Measurements from ENCODE around the gene XRCC2. TPM values are rescaled to one million over a fixed set of nuclear protein-coding genes. Genes with fewer than 3 reads are reported as not detected.
"Not testable (repeated sequence)": the region's sequence is repeated elsewhere in the genome, so short reads cannot be mapped to it uniquely, and the experiment has no call there.

The XRCC2 gene
- total and polyA plus RNA-seq, 2 donors: 0.64 to 6.3 TPM

DNA sequence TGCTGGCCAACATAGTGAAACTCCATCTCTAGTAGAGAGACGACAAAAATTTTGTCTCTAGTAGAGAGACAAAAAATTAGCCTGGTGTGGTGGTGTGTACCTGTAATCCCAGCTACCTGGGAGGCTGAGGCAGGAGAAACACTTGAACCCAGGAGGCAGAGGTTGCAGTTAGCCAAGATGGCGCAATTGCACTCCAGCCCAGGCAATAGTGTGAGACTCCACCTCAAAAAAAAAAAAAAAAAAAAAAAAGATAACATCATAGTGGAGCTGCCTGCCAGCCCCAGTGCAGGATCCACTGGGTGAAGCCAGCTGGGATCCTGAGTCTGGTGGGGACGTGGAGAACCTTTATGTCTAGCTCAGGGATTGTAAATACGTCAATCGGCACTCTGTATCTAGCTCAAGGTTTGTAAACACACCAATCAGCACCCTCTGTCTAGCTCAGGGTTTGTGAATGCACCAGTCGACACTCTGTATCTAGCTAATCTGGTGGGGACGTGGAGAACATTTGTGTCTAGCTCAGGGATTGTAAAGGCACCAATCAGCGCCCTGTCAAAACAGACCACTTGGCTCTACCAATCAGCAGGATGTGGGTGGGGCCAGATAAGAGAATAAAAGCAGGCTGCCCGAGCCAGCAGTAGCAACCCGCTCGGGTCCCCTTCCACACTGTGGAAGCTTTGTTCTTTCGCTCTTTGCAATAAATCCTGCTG lies 21.5 kb upstream of the XRCC2 start:
- WGBS: 91% methylated on average over 11 of the region's 12 CpGs
- not testable (repeated sequence) for DNase-seq (ENCODE audit: low read depth in 6 of 9, low spot score in 9 of 9); H3K4me1 ChIP-seq (ENCODE audit: control insufficient read depth in 2 of 2, insufficient read depth in 2 of 2, low read length in 2 of 2)

DNA sequence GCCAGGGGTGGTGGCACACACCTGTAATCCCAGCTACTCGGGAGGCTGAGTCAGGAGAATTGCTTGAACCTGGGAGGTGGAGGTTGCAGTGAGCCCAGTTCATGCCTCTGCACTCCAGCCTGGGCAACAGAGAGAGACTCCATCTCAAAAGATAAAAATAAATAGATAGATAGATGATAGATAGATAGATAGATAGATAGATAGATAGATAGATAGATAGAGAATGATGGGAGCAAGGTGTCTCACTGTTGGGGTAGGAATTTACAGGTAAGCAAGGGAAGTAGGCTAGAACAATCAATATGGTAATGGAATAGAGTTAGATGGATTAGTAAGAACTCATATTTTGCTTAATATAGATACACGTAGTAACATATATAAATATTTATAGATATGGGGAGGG lies 16.3 kb upstream of the XRCC2 start:
- H3K36me3 ChIP-seq (ENCODE audit: control insufficient read depth in 2 of 2, insufficient read depth in 2 of 2, low read length in 1 of 2); DNase-seq (ENCODE audit: low read depth in 6 of 9, low spot score in 9 of 9); H3K27ac ChIP-seq (ENCODE audit: low read depth in 1 of 2, low read length in 1 of 2); H3K9me3 ChIP-seq (ENCODE audit: control insufficient read depth in 2 of 2, insufficient read depth in 1 of 2, low read length in 1 of 2); H3K4me1 ChIP-seq (ENCODE audit: control insufficient read depth in 2 of 2, insufficient read depth in 2 of 2, low read length in 2 of 2); H3K4me3 ChIP-seq (ENCODE audit: low read length in 2 of 2); H3K27me3 ChIP-seq (ENCODE audit: control insufficient read depth in 2 of 2, insufficient read depth in 1 of 2, low read length in 1 of 2): not testable (repeated sequence)
- 99% methylated on average over 2 of the region's 2 CpGs for WGBS

More for the DNA sequence above, 21.5 kb upstream of the XRCC2 start:
- not testable (repeated sequence) for H3K9me3 ChIP-seq (ENCODE audit: control insufficient read depth in 2 of 2, insufficient read depth in 1 of 2, low read length in 1 of 2); H3K27me3 ChIP-seq (ENCODE audit: control insufficient read depth in 2 of 2, insufficient read depth in 1 of 2, low read length in 1 of 2); H3K4me3 ChIP-seq (ENCODE audit: low read length in 2 of 2); H3K27ac ChIP-seq (ENCODE audit: low read depth in 1 of 2, low read length in 1 of 2); H3K36me3 ChIP-seq (ENCODE audit: control insufficient read depth in 2 of 2, insufficient read depth in 2 of 2, low read length in 1 of 2)

DNA sequence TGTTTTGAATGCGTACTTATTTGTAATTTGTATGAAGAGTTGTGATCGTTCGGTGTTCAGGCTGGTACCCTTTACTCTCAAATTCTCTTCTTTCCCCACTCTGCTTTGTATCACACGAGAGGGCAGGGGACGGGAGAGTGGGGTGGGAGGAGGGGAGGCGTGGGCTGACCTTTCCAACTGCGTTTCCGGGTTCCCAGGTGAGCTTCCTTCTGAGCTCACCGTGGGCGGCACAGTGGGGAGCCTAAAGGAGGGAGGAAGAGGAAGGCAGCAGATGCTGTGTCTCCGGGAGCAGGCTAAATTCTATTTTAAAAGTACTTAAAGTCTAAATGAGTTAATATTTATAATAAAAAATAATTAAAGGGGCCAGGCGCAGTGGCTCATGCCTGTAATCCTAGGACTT lies 7.4 kb upstream of the XRCC2 start:
- no peak for DNase-seq (ENCODE audit: low read depth in 6 of 9, low spot score in 9 of 9)
- 90% methylated on average over 12 of the region's 12 CpGs for WGBS
- no peak overlapping the region for H3K4me3 ChIP-seq (ENCODE audit: low read length in 2 of 2)
- no peaks in the 10 kb centered on the region for H3K4me1 ChIP-seq (ENCODE audit: control insufficient read depth in 2 of 2, insufficient read depth in 2 of 2, low read length in 2 of 2)
- no peaks in the 10 kb centered on the region for H3K36me3 ChIP-seq (ENCODE audit: control insufficient read depth in 2 of 2, insufficient read depth in 2 of 2, low read length in 1 of 2)
- H3K9me3 ChIP-seq (ENCODE audit: control insufficient read depth in 2 of 2, insufficient read depth in 1 of 2, low read length in 1 of 2): no peaks in the 10 kb centered on the region
- no peak overlapping the region for H3K27ac ChIP-seq (ENCODE audit: low read depth in 1 of 2, low read length in 1 of 2)
- H3K27me3 ChIP-seq (ENCODE audit: control insufficient read depth in 2 of 2, insufficient read depth in 1 of 2, low read length in 1 of 2): no peaks in the 10 kb centered on the region

- Histone ChIP-seq H3K4me1 (ENCODE audit: control insufficient read depth in 2 of 2, insufficient read depth in 2 of 2, low read length in 2 of 2) (peaks cover 9 to 11% of the 10 kb centered on the region in 2 donors), H3K9me3 (ENCODE audit: control insufficient read depth in 2 of 2, insufficient read depth in 1 of 2, low read length in 1 of 2) (no peaks in the 10 kb centered on the region), H3K27me3 (ENCODE audit: control insufficient read depth in 2 of 2, insufficient read depth in 1 of 2, low read length in 1 of 2) (no peaks in the 10 kb centered on the region), H3K27ac (ENCODE audit: low read depth in 1 of 2, low read length in 1 of 2) (no peak overlapping the region), H3K4me3 (ENCODE audit: low read length in 2 of 2) (no peak overlapping the region), H3K36me3 (ENCODE audit: control insufficient read depth in 2 of 2, insufficient read depth in 2 of 2, low read length in 1 of 2) (no peaks in the 10 kb centered on the region)
- DNase-seq (ENCODE audit: low read depth in 6 of 9, low spot score in 9 of 9): no peak
- 95% methylated on average over 11 of the region's 11 CpGs for WGBS
Observed at GRCh38 chr7:152677808-152678670, 2.1 kb upstream of the XRCC2 start.

- H3K4me1 ChIP-seq (ENCODE audit: control insufficient read depth in 2 of 2, insufficient read depth in 2 of 2, low read length in 2 of 2): peaks cover 9 to 11% of the 10 kb centered on the region in 2 donors
- no peaks in the 10 kb centered on the region for H3K36me3 ChIP-seq (ENCODE audit: control insufficient read depth in 2 of 2, insufficient read depth in 2 of 2, low read length in 1 of 2)
- H3K27me3 ChIP-seq (ENCODE audit: control insufficient read depth in 2 of 2, insufficient read depth in 1 of 2, low read length in 1 of 2): no peaks in the 10 kb centered on the region
- WGBS: 26% methylated on average over 16 of the region's 16 CpGs
- no peaks in the 10 kb centered on the region for H3K9me3 ChIP-seq (ENCODE audit: control insufficient read depth in 2 of 2, insufficient read depth in 1 of 2, low read length in 1 of 2)
- no peak overlapping the region for H3K27ac ChIP-seq (ENCODE audit: low read depth in 1 of 2, low read length in 1 of 2)
- H3K4me3 ChIP-seq (ENCODE audit: low read length in 2 of 2): peak overlapping the region; percentile 64 to 74
- peak in 5 of 9 donors; percentile 3 to 29 (median 9) for DNase-seq (ENCODE audit: low read depth in 6 of 9, low spot score in 9 of 9)
Observed at GRCh38 chr7:152674860-152675758, 832 bp downstream of the XRCC2 start.

- H3K9me3 ChIP-seq (ENCODE audit: control insufficient read depth in 2 of 2, insufficient read depth in 1 of 2, low read length in 1 of 2): no peaks in the 10 kb centered on the region
- no peaks in the 10 kb centered on the region for H3K27me3 ChIP-seq (ENCODE audit: control insufficient read depth in 2 of 2, insufficient read depth in 1 of 2, low read length in 1 of 2)
- over 99% methylated on average over 2 of the region's 2 CpGs for WGBS
- no peak for DNase-seq (ENCODE audit: low read depth in 6 of 9, low spot score in 9 of 9)
- H3K36me3 ChIP-seq (ENCODE audit: control insufficient read depth in 2 of 2, insufficient read depth in 2 of 2, low read length in 1 of 2): peaks cover 0 to 3% of the 10 kb centered on the region in 2 donors
- H3K27ac ChIP-seq (ENCODE audit: low read depth in 1 of 2, low read length in 1 of 2): no peak overlapping the region
- peaks cover 9 to 11% of the 10 kb centered on the region in 2 donors for H3K4me1 ChIP-seq (ENCODE audit: control insufficient read depth in 2 of 2, insufficient read depth in 2 of 2, low read length in 2 of 2)
- no peak overlapping the region for H3K4me3 ChIP-seq (ENCODE audit: low read length in 2 of 2)
Observed at GRCh38 chr7:152673897-152674296, 2.0 kb downstream of the XRCC2 start.

GRCh38 chr7:152672626-152673025 lies 3.3 kb downstream of the XRCC2 start:
- Histone ChIP-seq H3K36me3 (ENCODE audit: control insufficient read depth in 2 of 2, insufficient read depth in 2 of 2, low read length in 1 of 2) (peaks cover 0 to 5% of the 10 kb centered on the region in 2 donors), H3K9me3 (ENCODE audit: control insufficient read depth in 2 of 2, insufficient read depth in 1 of 2, low read length in 1 of 2) (no peaks in the 10 kb centered on the region), H3K27me3 (ENCODE audit: control insufficient read depth in 2 of 2, insufficient read depth in 1 of 2, low read length in 1 of 2) (no peaks in the 10 kb centered on the region), H3K27ac (ENCODE audit: low read depth in 1 of 2, low read length in 1 of 2) (no peak overlapping the region), H3K4me3 (ENCODE audit: low read length in 2 of 2) (no peak overlapping the region), H3K4me1 (ENCODE audit: control insufficient read depth in 2 of 2, insufficient read depth in 2 of 2, low read length in 2 of 2) (peaks cover 9 to 11% of the 10 kb centered on the region in 2 donors)
- no peak for DNase-seq (ENCODE audit: low read depth in 6 of 9, low spot score in 9 of 9)
- 98% methylated on average over 1 of the region's 1 CpG for WGBS

GRCh38 chr7:152669758-152670157 lies 6.2 kb downstream of the XRCC2 start:
- H3K36me3 ChIP-seq (ENCODE audit: control insufficient read depth in 2 of 2, insufficient read depth in 2 of 2, low read length in 1 of 2): peaks cover 0 to 5% of the 10 kb centered on the region in 2 donors
- H3K9me3 ChIP-seq (ENCODE audit: control insufficient read depth in 2 of 2, insufficient read depth in 1 of 2, low read length in 1 of 2): no peaks in the 10 kb centered on the region
- WGBS: 98% methylated on average over 4 of the region's 4 CpGs
- H3K27ac ChIP-seq (ENCODE audit: low read depth in 1 of 2, low read length in 1 of 2): no peak overlapping the region
- peaks cover 0 to 1% of the 10 kb centered on the region in 2 donors for H3K4me1 ChIP-seq (ENCODE audit: control insufficient read depth in 2 of 2, insufficient read depth in 2 of 2, low read length in 2 of 2)
- H3K27me3 ChIP-seq (ENCODE audit: control insufficient read depth in 2 of 2, insufficient read depth in 1 of 2, low read length in 1 of 2): no peaks in the 10 kb centered on the region
- DNase-seq (ENCODE audit: low read depth in 6 of 9, low spot score in 9 of 9): no peak
- no peak overlapping the region for H3K4me3 ChIP-seq (ENCODE audit: low read length in 2 of 2)
